Ecto neural progenitor cell (in vitro differentiated cells): ENCODE results near the gene HIF1AN.

Experiments used
- DNase-seq: peaks from one replicate; pipeline ENCODE4 v3.0.0-alpha.2; 2018; ENCODE audit warnings: low spot score

The HIF1AN gene

GRCh38 chr10:100567249-100567648 lies 31.5 kb downstream of the HIF1AN start:
- peak; percentile 36 for DNase-seq

- no peak for DNase-seq
Measured at GRCh38 chr10:100567826-100568225, 32.1 kb downstream of the HIF1AN start.

- peak; percentile 36 for DNase-seq
Measured at GRCh38 chr10:100568912-100569311, 33.2 kb downstream of the HIF1AN start.

GRCh38 chr10:100569687-100570481 lies 34.1 kb downstream of the HIF1AN start:
- DNase-seq: peak; percentile 68

GRCh38 chr10:100570506-100570905 lies 34.8 kb downstream of the HIF1AN start:
- DNase-seq: no peak

GRCh38 chr10:100571084-100571856 lies 35.5 kb downstream of the HIF1AN start:
- peak; percentile 33 for DNase-seq

GRCh38 chr10:100575146-100575545 lies 39.4 kb downstream of the HIF1AN start:
- DNase-seq: peak; percentile 24

- peak; percentile 7 for DNase-seq
Measured at GRCh38 chr10:100575585-100576281, 40.0 kb downstream of the HIF1AN start.

GRCh38 chr10:100576282-100576635 lies 40.5 kb downstream of the HIF1AN start:
- DNase-seq: peak; percentile 19

- peak; percentile 17 for DNase-seq
Measured at GRCh38 chr10:100579261-100580090, 43.7 kb downstream of the HIF1AN start.

GRCh38 chr10:100586959-100587358 lies 51.2 kb downstream of the HIF1AN start:
- no peak for DNase-seq

GRCh38 chr10:100598166-100598565 lies 62.4 kb downstream of the HIF1AN start:
- DNase-seq: no peak

GRCh38 chr10:100600218-100600617 lies 64.5 kb downstream of the HIF1AN start:
- no peak for DNase-seq

- DNase-seq: no peak
Measured at GRCh38 chr10:100607439-100607838, 71.7 kb downstream of the HIF1AN start.
